Measurements from ENCODE around the gene UBLCP1. TPM values are rescaled to one million over a fixed set of nuclear protein-coding genes. Genes with fewer than 3 reads are reported as not detected.

The UBLCP1 gene
- total and polyA plus RNA-seq, 2 of the 13 experiments (the other 11 are each of a cell fraction or from before 2014, with no cell fraction given) = 6.5 to 12.6 TPM

DNA sequence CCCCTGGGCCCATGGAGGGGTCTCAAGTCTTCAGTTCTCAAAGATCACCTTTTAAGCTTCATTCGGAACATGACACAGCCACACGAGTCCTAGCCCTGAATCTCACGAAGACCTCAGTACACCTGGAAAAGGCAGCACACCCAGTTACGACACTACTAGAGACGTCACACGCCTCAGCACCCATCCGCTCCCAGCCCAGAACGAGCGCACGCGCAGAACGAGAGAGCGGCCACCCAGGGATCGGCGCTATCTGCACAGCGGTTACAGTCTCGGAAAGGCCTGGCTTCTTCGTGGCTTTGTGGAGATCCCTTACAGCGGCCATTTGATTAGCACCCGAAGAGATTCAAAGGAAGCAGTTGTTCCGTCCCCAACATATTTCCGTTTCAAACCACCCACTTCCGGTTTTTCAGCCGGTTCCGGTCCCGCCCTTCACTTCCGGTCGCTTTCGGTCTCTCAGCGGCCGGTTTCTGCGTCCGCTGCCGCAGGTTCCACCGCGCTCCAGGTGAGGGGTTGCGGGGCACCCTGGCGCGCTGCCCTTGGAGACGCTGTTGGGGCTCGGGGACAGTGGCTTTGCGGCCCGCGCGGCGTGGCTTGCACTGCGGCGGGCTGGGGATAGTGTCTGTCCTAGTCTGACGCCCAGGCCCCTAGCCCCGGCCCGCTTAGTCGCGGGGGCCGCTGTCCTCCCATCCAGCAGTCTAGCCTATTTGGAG is at the start of gene UBLCP1 (continued):
- TF ChIP-seq, protein P1, sequence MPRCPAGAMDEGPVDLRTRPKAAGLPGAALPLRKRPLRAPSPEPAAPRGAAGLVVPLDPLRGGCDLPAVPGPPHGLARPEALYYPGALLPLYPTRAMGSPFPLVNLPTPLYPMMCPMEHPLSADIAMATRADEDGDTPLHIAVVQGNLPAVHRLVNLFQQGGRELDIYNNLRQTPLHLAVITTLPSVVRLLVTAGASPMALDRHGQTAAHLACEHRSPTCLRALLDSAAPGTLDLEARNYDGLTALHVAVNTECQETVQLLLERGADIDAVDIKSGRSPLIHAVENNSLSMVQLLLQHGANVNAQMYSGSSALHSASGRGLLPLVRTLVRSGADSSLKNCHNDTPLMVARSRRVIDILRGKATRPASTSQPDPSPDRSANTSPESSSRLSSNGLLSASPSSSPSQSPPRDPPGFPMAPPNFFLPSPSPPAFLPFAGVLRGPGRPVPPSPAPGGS (CRISPR knock-in tag; IDR thresholded peaks at IDR 0.05) = peak; percentile 81; the same call in 1 of the 2 replicates
- TF ChIP-seq KDM3A (CRISPR knock-in tag; IDR thresholded peaks at IDR 0.05; ENCODE audit: low read depth) (no peak), CBX1 (IDR thresholded peaks at IDR 0.05; ENCODE audit: low read depth) (peak; percentile 43), JUN (CRISPR knock-in tag; IDR thresholded peaks at IDR 0.05) (no peak), NRL (CRISPR knock-in tag; IDR thresholded peaks at IDR 0.05; ENCODE audit: borderline replicate concordance) (peak; percentile 97), CEBPG (CRISPR knock-in tag; IDR thresholded peaks at IDR 0.05) (no peak; the same call in 1 of the 2 replicates), NAIF1 (CRISPR knock-in tag; IDR thresholded peaks at IDR 0.05; ENCODE audit: borderline replicate concordance) (no peak), NFIB (CRISPR knock-in tag; IDR thresholded peaks at IDR 0.05; ENCODE audit: borderline replicate concordance) (no peak), ZNF234 (CRISPR knock-in tag; conservative IDR thresholded peaks at IDR 0.05) (no peak), ZBTB7B (CRISPR knock-in tag; IDR thresholded peaks at IDR 0.05) (peak; percentile 47; the same call in 1 of the 2 replicates), PRPF4 (IDR thresholded peaks at IDR 0.05; ENCODE audit: low read depth, low read length, poor library complexity, severe bottlenecking) (no peak), ZNF644 (CRISPR knock-in tag; IDR thresholded peaks at IDR 0.05; ENCODE audit: low read depth) (no peak), ELF1 (CRISPR knock-in tag; IDR thresholded peaks at IDR 0.05) (peak; percentile 93), ZNF766 (CRISPR knock-in tag; IDR thresholded peaks at IDR 0.05; ENCODE audit: borderline replicate concordance) (no peak), FOXJ3 (CRISPR knock-in tag; IDR thresholded peaks at IDR 0.05; ENCODE audit: borderline replicate concordance) (no peak), ZFP36L1 (CRISPR knock-in tag; IDR thresholded peaks at IDR 0.05) (no peak; the same call in 1 of the 2 replicates), HNRNPUL1 (IDR thresholded peaks at IDR 0.05; ENCODE audit: low read depth, low read length) (no peak)
- TF ChIP-seq, protein P2, sequence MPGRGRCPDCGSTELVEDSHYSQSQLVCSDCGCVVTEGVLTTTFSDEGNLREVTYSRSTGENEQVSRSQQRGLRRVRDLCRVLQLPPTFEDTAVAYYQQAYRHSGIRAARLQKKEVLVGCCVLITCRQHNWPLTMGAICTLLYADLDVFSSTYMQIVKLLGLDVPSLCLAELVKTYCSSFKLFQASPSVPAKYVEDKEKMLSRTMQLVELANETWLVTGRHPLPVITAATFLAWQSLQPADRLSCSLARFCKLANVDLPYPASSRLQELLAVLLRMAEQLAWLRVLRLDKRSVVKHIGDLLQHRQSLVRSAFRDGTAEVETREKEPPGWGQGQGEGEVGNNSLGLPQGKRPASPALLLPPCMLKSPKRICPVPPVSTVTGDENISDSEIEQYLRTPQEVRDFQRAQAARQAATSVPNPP (CRISPR knock-in tag; IDR thresholded peaks at IDR 0.05) = 0 out of 2 replicates have a peak, but pooled peaks have one; percentile 48
- TF ChIP-seq, protein P3, sequence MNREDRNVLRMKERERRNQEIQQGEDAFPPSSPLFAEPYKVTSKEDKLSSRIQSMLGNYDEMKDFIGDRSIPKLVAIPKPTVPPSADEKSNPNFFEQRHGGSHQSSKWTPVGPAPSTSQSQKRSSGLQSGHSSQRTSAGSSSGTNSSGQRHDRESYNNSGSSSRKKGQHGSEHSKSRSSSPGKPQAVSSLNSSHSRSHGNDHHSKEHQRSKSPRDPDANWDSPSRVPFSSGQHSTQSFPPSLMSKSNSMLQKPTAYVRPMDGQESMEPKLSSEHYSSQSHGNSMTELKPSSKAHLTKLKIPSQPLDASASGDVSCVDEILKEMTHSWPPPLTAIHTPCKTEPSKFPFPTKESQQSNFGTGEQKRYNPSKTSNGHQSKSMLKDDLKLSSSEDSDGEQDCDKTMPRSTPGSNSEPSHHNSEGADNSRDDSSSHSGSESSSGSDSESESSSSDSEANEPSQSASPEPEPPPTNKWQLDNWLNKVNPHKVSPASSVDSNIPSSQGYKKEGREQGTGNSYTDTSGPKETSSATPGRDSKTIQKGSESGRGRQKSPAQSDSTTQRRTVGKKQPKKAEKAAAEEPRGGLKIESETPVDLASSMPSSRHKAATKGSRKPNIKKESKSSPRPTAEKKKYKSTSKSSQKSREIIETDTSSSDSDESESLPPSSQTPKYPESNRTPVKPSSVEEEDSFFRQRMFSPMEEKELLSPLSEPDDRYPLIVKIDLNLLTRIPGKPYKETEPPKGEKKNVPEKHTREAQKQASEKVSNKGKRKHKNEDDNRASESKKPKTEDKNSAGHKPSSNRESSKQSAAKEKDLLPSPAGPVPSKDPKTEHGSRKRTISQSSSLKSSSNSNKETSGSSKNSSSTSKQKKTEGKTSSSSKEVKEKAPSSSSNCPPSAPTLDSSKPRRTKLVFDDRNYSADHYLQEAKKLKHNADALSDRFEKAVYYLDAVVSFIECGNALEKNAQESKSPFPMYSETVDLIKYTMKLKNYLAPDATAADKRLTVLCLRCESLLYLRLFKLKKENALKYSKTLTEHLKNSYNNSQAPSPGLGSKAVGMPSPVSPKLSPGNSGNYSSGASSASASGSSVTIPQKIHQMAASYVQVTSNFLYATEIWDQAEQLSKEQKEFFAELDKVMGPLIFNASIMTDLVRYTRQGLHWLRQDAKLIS (CRISPR knock-in tag; IDR thresholded peaks at IDR 0.05) = no peak
- TF ChIP-seq, protein P4, sequence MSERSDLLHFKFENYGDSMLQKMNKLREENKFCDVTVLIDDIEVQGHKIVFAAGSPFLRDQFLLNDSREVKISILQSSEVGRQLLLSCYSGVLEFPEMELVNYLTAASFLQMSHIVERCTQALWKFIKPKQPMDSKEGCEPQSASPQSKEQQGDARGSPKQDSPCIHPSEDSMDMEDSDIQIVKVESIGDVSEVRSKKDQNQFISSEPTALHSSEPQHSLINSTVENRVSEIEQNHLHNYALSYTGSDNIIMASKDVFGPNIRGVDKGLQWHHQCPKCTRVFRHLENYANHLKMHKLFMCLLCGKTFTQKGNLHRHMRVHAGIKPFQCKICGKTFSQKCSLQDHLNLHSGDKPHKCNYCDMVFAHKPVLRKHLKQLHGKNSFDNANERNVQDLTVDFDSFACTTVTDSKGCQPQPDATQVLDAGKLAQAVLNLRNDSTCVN (CRISPR knock-in tag; IDR thresholded peaks at IDR 0.05; ENCODE audit: borderline replicate concordance) = no peak; the same call in 1 of the 2 replicates
- TF ChIP-seq, protein P5, sequence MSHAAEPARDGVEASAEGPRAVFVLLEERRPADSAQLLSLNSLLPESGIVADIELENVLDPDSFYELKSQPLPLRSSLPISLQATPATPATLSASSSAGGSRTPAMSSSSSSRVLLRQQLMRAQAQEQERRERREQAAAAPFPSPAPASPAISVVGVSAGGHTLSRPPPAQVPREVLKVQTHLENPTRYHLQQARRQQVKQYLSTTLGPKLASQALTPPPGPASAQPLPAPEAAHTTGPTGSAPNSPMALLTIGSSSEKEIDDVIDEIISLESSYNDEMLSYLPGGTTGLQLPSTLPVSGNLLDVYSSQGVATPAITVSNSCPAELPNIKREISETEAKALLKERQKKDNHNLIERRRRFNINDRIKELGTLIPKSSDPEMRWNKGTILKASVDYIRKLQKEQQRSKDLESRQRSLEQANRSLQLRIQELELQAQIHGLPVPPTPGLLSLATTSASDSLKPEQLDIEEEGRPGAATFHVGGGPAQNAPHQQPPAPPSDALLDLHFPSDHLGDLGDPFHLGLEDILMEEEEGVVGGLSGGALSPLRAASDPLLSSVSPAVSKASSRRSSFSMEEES (CRISPR knock-in tag; IDR thresholded peaks at IDR 0.05) = no peak
